SU-DHL-6 (cell line): ENCODE results near the gene AP2S1.

Experiments used
- H2AFZ ChIP-seq: fragments of 200-600 bp; sonication (generic); 2 replicates; pipeline ENCODE4 v1.6.1; 2014; ENCODE audit warnings: low read depth, mild to moderate bottlenecking, moderate library complexity, mixed read lengths, antibody characterized with exemption, low read length; ENCODE audit not compliant: severe bottlenecking
- H3F3A ChIP-seq: fragments of 200-600 bp; shearing (Covaris generic); 2 replicates; pipeline ENCODE4 v1.6.0; 2016; ENCODE audit warnings: antibody characterized with exemption, mild to moderate bottlenecking; ENCODE audit not compliant: insufficient read depth
- H3K27ac ChIP-seq: fragments of 200-600 bp; sonication (generic); 2 replicates; pipeline ENCODE4 v1.5.1; 2016; ENCODE audit warnings: low read depth, mild to moderate bottlenecking, low read length, moderate library complexity, mixed read lengths
- H3K27me3 ChIP-seq: fragments of 200-600 bp; sonication (generic), shearing (Covaris generic); 2 replicates; pipeline ENCODE4 v1.6.0; 2014; ENCODE audit warnings: mild to moderate bottlenecking, low read length
- H3K36me3 ChIP-seq: fragments of 200-600 bp; sonication (generic); 2 replicates; pipeline ENCODE4 v1.6.1; 2014; ENCODE audit warnings: mild to moderate bottlenecking, low read length, mixed read lengths
- H3K4me2 ChIP-seq: fragments of 300-600, 200-600 bp; shearing (Covaris generic), sonication (generic); 2 replicates; pipeline ENCODE4 v1.6.0; 2014; ENCODE audit warnings: low read length, low read depth, mild to moderate bottlenecking; ENCODE audit not compliant: poor library complexity, severe bottlenecking
- H3K4me3 ChIP-seq: fragments of 200-600 bp; sonication (generic); 2 replicates; pipeline ENCODE4 v1.5.1; 2014; ENCODE audit warnings: antibody characterized with exemption, low read length, mild to moderate bottlenecking, mixed read lengths; ENCODE audit not compliant: insufficient read depth, poor library complexity, severe bottlenecking
- H3K79me2 ChIP-seq: fragments of 200-600 bp; sonication (generic); 2 replicates; pipeline ENCODE4 v1.6.1; 2014; ENCODE audit warnings: mild to moderate bottlenecking, low read length, moderate library complexity; ENCODE audit not compliant: insufficient read depth
- H3K9ac ChIP-seq: fragments of 200-600 bp; sonication (generic); 2 replicates; pipeline ENCODE4 v1.7.0; 2014; ENCODE audit warnings: mild to moderate bottlenecking, low read length
- H3K9me2 ChIP-seq: fragments of 200-600 bp; sonication (generic); replicated peaks from 2 replicates; pipeline ENCODE4 v1.6.1; 2014; ENCODE audit warnings: low read length; ENCODE audit not compliant: insufficient read depth
- H3K9me3 ChIP-seq: fragments of 200-600 bp; sonication (generic); 2 replicates; pipeline ENCODE4 v1.6.1; 2014; ENCODE audit warnings: low read length, mixed read lengths; ENCODE audit not compliant: insufficient read depth
- H4K20me1 ChIP-seq: fragments of 200-600 bp; sonication (generic); 2 replicates; pipeline ENCODE4 v1.6.1; 2014; ENCODE audit warnings: low read depth, mild to moderate bottlenecking, antibody characterized with exemption, low read length, moderate library complexity, mixed read lengths
- CTCF ChIP-seq: fragments of 200-600 bp; sonication (generic); IDR thresholded peaks from one replicate; pipeline ENCODE4 v1.5.1; 2017; ENCODE audit warnings: antibody characterized with exemption, mild to moderate bottlenecking, low read length, moderate library complexity; ENCODE audit not compliant: insufficient read depth, poor library complexity, severe bottlenecking
- EZH2phosphoT487 ChIP-seq: fragments of 200-600 bp; sonication (generic), shearing (Covaris generic); conservative IDR thresholded peaks from 2 replicates; pipeline ENCODE4 v1.6.1; 2018; ENCODE audit warnings: mild to moderate bottlenecking, antibody characterized with exemption, low read length, moderate library complexity, mixed read lengths

Gene AP2S1

GRCh38 chr19:46830864-46831263, 19.8 kb downstream of the AP2S1 start:
- Histone ChIP-seq H3K9me3 (no peaks in the 10 kb centered on the region), H3K4me3 (no peak overlapping the region), H2AFZ (no peak overlapping the region), H4K20me1 (no peaks in the 10 kb centered on the region), H3K9ac (no peak overlapping the region), H3K27ac (no peak overlapping the region), H3K4me2 (no peak overlapping the region), H3K79me2 (no peaks in the 10 kb centered on the region), H3K27me3 (no peaks in the 10 kb centered on the region), H3K9me2 (no peaks in the 10 kb centered on the region), H3F3A (peaks cover 4% of the 10 kb centered on the region; the same call in 1 of the 2 replicates), H3K36me3 (no peaks in the 10 kb centered on the region)
- TF ChIP-seq CTCF (no peak), EZH2phosphoT487 (no peak)

- Histone ChIP-seq H4K20me1 (no peaks in the 10 kb centered on the region), H3K27me3 (no peaks in the 10 kb centered on the region), H3K9ac (no peak overlapping the region), H3K9me2 (no peaks in the 10 kb centered on the region), H3F3A (peaks cover 20% of the 10 kb centered on the region), H3K27ac (no peak overlapping the region), H3K36me3 (no peaks in the 10 kb centered on the region), H3K4me2 (no peak overlapping the region), H3K4me3 (no peak overlapping the region), H3K9me3 (no peaks in the 10 kb centered on the region), H3K79me2 (no peaks in the 10 kb centered on the region), H2AFZ (no peak overlapping the region)
- no peak for TF ChIP-seq CTCF
- TF ChIP-seq EZH2phosphoT487: no peak
These were observed 22.2 kb downstream of the AP2S1 start for GRCh38 chr19:46828484-46828883.

- TF ChIP-seq CTCF (no peak), EZH2phosphoT487 (no peak)
- Histone ChIP-seq H3K27ac (no peak overlapping the region), H3K4me2 (peak overlapping the region; percentile 24), H3K27me3 (no peaks in the 10 kb centered on the region), H3K79me2 (no peaks in the 10 kb centered on the region), H3F3A (peaks cover 20% of the 10 kb centered on the region), H4K20me1 (no peaks in the 10 kb centered on the region), H3K4me3 (no peak overlapping the region), H3K36me3 (no peaks in the 10 kb centered on the region), H3K9me2 (no peaks in the 10 kb centered on the region), H3K9me3 (no peaks in the 10 kb centered on the region), H3K9ac (no peak overlapping the region), H2AFZ (no peak overlapping the region)
These were observed 25.0 kb downstream of the AP2S1 start for GRCh38 chr19:46825731-46826055.
